NCI-H1930 (cell line): ENCODE measurements around the gene CNMD.

Experiments
- DNase-seq, 2 experiments: peaks; one replicate each; lab custom pipeline; 2025; lab: John Stamatoyannopoulos, UW

The CNMD gene

GRCh38 chr13:52739468-52740071 lies at the start of gene CNMD:
TSS of gene CNMD (minus strand) at chr13:52739820. CDS start at chr13:52739701, 119 bp downstream.
- DNase-seq: no peak

GRCh38 chr13:52788011-52788410 lies 48.4 kb upstream of the CNMD start:
- no peak for DNase-seq

GRCh38 chr13:52787235-52787634 lies 47.6 kb upstream of the CNMD start:
- no peak for DNase-seq

- DNase-seq: no peak
These were observed 47.1 kb upstream of the CNMD start for GRCh38 chr13:52786766-52787165.

DNA sequence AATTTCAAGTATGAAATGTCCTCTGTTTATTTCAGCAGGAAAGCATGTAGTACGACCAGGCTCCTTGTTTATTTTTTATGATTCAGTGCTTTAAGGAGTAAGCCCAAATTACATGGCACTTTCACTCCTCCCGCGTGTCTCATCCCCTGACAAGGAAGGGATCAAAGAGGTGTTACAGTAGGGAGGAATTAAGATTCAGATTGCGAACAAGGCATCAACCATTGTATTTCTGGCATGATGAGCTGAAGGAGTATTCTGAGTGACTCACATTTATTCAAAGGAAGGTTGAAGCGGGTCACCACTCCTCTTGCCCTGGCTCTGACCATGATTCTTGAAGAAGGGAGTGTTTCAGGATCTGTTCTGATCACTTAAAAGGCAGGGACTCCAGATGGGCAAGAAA lies 46.1 kb upstream of the CNMD start:
- no peak for DNase-seq

- no peak for DNase-seq
These were observed 45.1 kb upstream of the CNMD start for GRCh38 chr13:52784591-52785340.

- DNase-seq: no peak
These were observed 44.3 kb upstream of the CNMD start for GRCh38 chr13:52783943-52784342.

DNA sequence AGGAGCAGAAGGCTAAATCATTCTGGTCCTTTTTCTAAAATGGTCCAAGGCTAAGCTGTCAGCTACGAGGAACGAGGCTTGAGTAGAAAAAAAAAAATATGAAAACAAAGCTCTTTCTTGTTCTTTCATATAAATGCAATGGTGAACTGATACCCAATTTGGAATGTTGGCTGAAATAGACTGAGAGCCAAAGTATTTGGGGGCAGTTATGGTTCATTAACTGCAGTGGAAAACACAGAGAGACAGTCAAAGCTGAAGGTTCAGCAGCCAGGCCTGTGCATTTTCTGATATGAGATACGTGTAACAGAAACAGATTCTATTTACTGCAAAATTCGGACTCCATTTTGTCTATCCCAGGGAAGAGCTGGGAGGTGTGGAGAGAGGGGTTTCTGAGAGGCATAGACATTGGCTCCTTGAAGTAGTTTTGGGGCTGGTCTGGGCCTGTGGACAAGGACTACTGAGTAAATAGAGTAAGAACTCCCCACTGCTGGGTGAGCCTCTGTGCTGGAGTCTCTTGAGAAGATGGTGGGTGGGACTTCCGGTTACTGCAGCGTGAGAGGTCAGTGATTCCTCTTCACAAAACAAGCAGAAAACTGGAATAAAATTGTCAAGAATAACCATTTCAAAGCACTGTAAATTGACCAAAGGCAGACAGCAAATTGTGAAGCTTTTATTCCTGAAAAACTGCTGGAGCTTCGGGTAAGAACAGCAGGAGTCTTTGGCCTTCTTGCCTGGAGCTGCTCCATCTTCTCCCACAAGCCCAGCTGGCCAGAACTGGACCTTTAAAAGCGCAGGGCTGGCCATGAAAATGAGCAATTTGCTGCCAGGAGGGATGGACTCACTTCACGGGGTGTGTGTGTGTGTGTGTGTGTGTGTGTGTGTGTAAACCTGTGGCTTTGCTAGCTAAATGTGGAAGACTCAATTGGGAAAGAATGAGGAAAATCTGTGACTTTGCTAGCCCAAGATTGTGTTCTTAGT lies 43.1 kb upstream of the CNMD start:
- no peak for DNase-seq

DNA sequence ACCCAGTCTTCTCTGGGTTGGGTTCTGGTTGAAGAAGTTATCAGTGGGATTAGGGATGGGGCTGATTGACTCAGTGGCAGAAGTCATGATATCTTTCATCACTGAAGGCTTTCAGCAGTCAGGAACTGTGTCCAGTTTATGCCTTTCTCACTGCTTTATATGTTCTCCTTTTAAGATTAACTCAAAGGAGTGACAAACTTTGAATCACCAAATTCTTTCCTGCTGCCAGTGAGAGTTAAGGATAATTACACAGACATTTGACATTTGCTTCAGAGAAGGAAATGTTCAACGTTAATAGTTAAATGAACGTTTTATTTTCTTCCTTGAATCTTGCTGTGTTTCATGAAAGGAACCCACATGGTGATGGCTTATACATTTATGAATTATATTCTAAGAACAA lies 41.0 kb upstream of the CNMD start:
- no peak for DNase-seq

DNA sequence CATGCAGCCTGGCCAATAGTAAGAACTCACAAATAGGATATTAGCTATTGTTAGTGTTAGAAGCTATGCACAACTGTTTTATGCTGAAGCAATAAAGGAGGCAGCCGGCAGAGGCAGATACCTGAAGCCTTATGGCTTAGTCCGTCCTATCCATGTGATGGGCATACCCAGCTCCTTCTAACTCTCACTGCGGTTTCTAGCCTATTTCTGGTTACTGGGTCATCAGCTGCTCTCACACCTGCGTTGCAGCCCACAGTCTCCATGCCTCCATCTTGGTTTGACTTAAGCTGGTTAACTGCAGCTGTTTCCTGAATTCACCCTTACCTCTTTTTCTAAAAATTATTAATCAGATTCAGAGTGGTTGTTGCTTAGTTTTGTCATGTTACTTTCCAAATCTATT lies 40.5 kb upstream of the CNMD start:
- no peak for DNase-seq

- no peak for DNase-seq
These were observed 39.5 kb upstream of the CNMD start for GRCh38 chr13:52779103-52779502.

- no peak for DNase-seq
These were observed 37.1 kb upstream of the CNMD start for GRCh38 chr13:52776726-52777125.

- no peak for DNase-seq
These were observed 35.9 kb upstream of the CNMD start for GRCh38 chr13:52775511-52775910.

DNA sequence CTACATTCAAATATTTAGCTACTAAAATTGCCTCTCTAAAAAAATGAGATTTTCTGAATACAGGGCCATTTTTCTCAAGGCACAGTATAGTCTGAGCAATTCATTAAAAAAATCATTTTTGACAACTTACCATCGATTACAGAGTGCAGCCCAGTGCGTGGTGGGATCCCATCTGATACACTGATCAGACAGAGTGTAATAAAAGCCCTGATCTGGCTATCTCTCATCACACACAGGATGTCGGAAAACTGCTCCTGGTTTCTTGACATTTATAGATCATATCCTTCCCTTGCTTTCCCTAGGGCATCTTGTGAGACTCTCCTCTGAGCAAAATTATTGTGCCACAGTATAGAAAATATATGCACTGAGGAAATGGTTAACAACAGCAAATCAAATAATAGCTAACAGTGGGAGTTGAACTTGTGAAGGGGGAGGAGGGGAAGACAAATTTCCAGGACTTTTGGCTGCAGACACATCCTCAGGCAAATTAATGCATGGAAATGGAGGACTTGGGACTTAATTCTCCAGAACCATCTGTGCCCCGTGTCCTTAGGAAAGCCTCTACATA lies 28.4 kb upstream of the CNMD start:
- DNase-seq: no peak

DNA sequence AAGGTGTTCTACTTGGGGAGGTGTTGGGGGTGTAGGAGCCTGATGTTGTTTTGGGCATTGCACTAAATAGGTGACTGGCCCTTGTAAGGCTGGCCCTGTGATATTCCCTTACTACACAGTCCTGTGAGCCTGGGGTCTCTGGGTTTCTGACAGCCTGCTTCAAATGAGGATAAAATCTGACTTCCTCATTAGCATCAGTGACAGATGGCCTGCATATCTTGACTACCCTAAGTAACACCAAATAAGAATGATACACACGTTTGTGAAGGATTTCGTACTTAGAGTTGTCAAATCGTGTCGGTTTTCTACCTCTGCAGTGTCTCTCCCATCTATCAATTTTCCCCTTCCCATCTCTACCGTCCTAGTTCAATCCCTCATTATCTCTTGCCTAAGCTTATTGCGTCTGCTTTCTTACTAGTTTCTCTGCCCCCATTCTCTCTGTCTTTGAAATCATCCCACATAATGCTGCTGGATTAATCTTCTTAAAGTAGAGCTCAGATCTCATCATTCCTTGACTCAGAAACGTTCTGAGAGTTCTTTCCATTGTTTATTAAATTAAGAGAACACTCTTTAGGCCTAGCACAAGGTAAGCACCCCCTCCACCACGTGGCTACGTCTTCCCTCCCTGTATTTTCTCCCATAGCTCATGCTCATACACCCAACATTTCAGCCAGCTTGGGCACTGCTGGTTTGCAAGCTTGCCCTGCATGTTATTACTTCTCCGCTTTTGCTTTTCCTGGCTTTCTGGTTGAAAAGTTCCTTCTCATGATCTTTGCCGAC lies 26.2 kb upstream of the CNMD start:
- DNase-seq: no peak

GRCh38 chr13:52760077-52760476 lies 20.5 kb upstream of the CNMD start:
- peak in 1 of 2 experiments; percentile 41 for DNase-seq

DNA sequence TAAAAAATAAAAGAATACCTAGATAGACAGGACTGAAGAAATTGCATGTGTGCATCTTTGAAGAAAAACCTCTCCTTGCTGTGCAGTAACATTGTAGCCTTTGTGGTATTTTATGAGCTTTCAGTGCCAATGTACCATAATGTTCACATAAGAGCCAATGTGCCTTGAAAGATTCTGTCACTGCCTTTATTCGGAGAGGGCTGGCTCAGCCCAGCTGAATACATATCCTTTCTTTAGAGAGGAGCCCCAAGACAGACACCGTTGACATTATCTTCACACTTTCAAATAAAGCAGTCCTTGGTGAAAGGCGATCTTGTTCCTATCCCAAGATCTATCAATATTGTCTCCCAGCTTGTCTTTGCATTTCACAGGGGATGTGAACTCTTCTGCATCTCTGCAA lies 18.5 kb upstream of the CNMD start:
- DNase-seq: no peak

- no peak for DNase-seq
These were observed 11.6 kb upstream of the CNMD start for GRCh38 chr13:52751196-52751595.

DNA sequence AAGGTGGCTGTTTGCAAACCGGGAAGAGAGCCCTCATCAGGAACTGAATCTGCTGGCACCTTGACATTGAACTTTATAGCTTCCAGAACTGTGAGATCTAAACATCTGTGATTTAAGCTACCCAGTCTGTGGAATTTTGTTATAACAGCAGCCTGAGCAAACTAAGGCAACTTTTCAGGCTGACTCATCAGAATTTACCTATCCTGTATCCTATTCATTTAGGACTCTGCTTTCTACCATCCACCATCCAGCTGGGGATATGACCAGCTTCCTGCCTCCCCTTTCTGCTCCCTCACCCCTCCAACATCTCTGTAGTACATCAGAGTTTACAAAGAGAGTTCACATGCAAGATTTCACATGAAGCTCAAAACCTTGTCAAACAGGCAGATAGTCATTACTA lies 11.1 kb upstream of the CNMD start:
- DNase-seq: no peak

- DNase-seq: no peak
These were observed 9.8 kb upstream of the CNMD start for GRCh38 chr13:52749419-52749818.

GRCh38 chr13:52746141-52746540 lies 6.5 kb upstream of the CNMD start:
- no peak for DNase-seq
